Limb (tissue), 2 donors: ENCODE measurements around the gene NID1.
"Not testable (repeated sequence)": the region's sequence is repeated elsewhere in the genome, so short reads cannot be mapped to it uniquely, and the experiment has no call there.

ENCODE experiments used
- DNase-seq, 2 donors: peaks; one replicate each; pipeline ENCODE4 v3.0.0-alpha.2; 2016; ENCODE audit errors: extremely low spot score in 2 of 2

NID1 gene

GRCh38 chr1:236092899-236093298, 28.0 kb upstream of the NID1 start:
- DNase-seq, result no peak

GRCh38 chr1:236091933-236092318, 27.0 kb upstream of the NID1 start:
- DNase-seq, result no peak

GRCh38 chr1:236090741-236091147, 25.9 kb upstream of the NID1 start:
- DNase-seq, result no peak

- DNase-seq, result no peak
Measured at GRCh38 chr1:236089046-236089773, 24.3 kb upstream of the NID1 start.

- DNase-seq, result no peak
Measured at GRCh38 chr1:236086537-236086936, 21.6 kb upstream of the NID1 start.

- no peak for DNase-seq
Measured at GRCh38 chr1:236085545-236086159, 20.8 kb upstream of the NID1 start.

GRCh38 chr1:236084386-236084730, 19.5 kb upstream of the NID1 start:
- no peak for DNase-seq

GRCh38 chr1:236083650-236084385, 18.9 kb upstream of the NID1 start:
- DNase-seq, result no peak

- DNase-seq, result no peak
Measured at GRCh38 chr1:236082526-236082925, 17.6 kb upstream of the NID1 start.

- no peak for DNase-seq
Measured at GRCh38 chr1:236081546-236082227, 16.8 kb upstream of the NID1 start.

- no peak for DNase-seq
Measured at GRCh38 chr1:236079703-236080102, 14.8 kb upstream of the NID1 start.

- no peak for DNase-seq
Measured at GRCh38 chr1:236078993-236079392, 14.1 kb upstream of the NID1 start.

- not testable (repeated sequence) for DNase-seq
Measured at GRCh38 chr1:236078077-236078476, 13.2 kb upstream of the NID1 start.

GRCh38 chr1:236075848-236076247, 11.0 kb upstream of the NID1 start:
- no peak for DNase-seq

GRCh38 chr1:236073307-236073897, 8.5 kb upstream of the NID1 start:
- no peak for DNase-seq

- DNase-seq, result no peak
Measured at GRCh38 chr1:236072001-236072400, 7.1 kb upstream of the NID1 start.

GRCh38 chr1:236070753-236071152, 5.9 kb upstream of the NID1 start:
- DNase-seq, result no peak

- DNase-seq, result no peak
Measured at GRCh38 chr1:236069796-236070195, 4.9 kb upstream of the NID1 start.

GRCh38 chr1:236067854-236068454, 3.1 kb upstream of the NID1 start:
- peak in 1 of 2 donors; percentile 47 for DNase-seq

- DNase-seq, result no peak
Measured at GRCh38 chr1:236066828-236067386, 2.0 kb upstream of the NID1 start.

GRCh38 chr1:236066054-236066453, 1.2 kb upstream of the NID1 start:
- DNase-seq, result no peak
